Hepatocyte (in vitro differentiated cells): ENCODE measurements around the gene NPBWR2. TPM values are rescaled to one million over a fixed set of nuclear protein-coding genes. Genes with fewer than 3 reads are reported as not detected.

Experiments
- DNase-seq: peaks from one replicate; pipeline ENCODE4 v3.0.0-alpha.2; 2016; ENCODE audit warnings: low spot score
- H2AFZ ChIP-seq: fragments of 200-600 bp; sonication (generic); 2 replicates; pipeline ENCODE4 v1.6.0; 2016; ENCODE audit warnings: antibody characterized with exemption, mild to moderate bottlenecking
- H3K27ac ChIP-seq: fragments of 200-600 bp; sonication (generic); 2 replicates; pipeline ENCODE4 v1.5.1; 2016; ENCODE audit warnings: mild to moderate bottlenecking
- H3K27me3 ChIP-seq: fragments of 200-600 bp; sonication (generic); 2 replicates; pipeline ENCODE4 v1.6.1; 2016
- H3K36me3 ChIP-seq: fragments of 200-600 bp; sonication (generic); replicated peaks from 2 replicates; pipeline ENCODE4 v1.5.1; 2016; ENCODE audit warnings: low read depth; ENCODE audit not compliant: insufficient read depth
- H3K4me1 ChIP-seq: fragments of 200-600 bp; sonication (generic); 2 replicates; pipeline ENCODE4 v1.5.1; 2016; ENCODE audit warnings: mild to moderate bottlenecking, moderate library complexity; ENCODE audit not compliant: insufficient read depth
- H3K4me2 ChIP-seq: fragments of 200-600 bp; sonication (generic); 2 replicates; pipeline ENCODE4 v1.6.0; 2016
- H3K4me3 ChIP-seq: fragments of 200-600 bp; sonication (generic); 2 replicates; pipeline ENCODE4 v1.5.1; 2016; ENCODE audit warnings: mild to moderate bottlenecking
- H3K79me2 ChIP-seq: fragments of 200-600 bp; sonication (generic); 2 replicates; pipeline ENCODE4 v1.6.0; 2017; ENCODE audit warnings: mild to moderate bottlenecking
- H3K9me2 ChIP-seq: fragments of 200-600 bp; sonication (generic); replicated peaks from 2 replicates; pipeline ENCODE4 v1.6.0; 2017; ENCODE audit warnings: mild to moderate bottlenecking; ENCODE audit not compliant: insufficient read depth
- H3K9me3 ChIP-seq: fragments of 200-600 bp; sonication (generic); 2 replicates; pipeline ENCODE4 v1.5.1; 2016; ENCODE audit warnings: low read depth, mild to moderate bottlenecking
- H4K20me1 ChIP-seq: fragments of 200-600 bp; sonication (generic); 2 replicates; pipeline ENCODE4 v1.6.0; 2016; ENCODE audit warnings: mild to moderate bottlenecking; ENCODE audit not compliant: insufficient read depth, poor library complexity, severe bottlenecking
- CTCF ChIP-seq: fragments of 200-600 bp; sonication (generic); IDR thresholded peaks from 2 replicates; pipeline ENCODE4 v1.5.1; 2016; ENCODE audit warnings: antibody characterized with exemption, mild to moderate bottlenecking; ENCODE audit not compliant: poor library complexity
- EZH2 ChIP-seq: fragments of 200-600 bp; sonication (generic); IDR thresholded peaks from 2 replicates; pipeline ENCODE4 v1.6.1; 2016; ENCODE audit warnings: antibody characterized with exemption, mild to moderate bottlenecking, borderline replicate concordance
- EZH2phosphoT487 ChIP-seq: fragments of 200-600 bp; sonication (generic); IDR thresholded peaks from one replicate; pipeline ENCODE4 v1.6.1; 2018; ENCODE audit warnings: antibody characterized with exemption, mild to moderate bottlenecking, low read depth, moderate library complexity; ENCODE audit not compliant: unreplicated experiment, severe bottlenecking
- WGBS: methylation state at CpG from one replicate; pipeline ENCODE4 v1.1.6; 2016; ENCODE audit warnings: low lambda C conversion rate; ENCODE audit errors: missing lambda C conversion rate; 5-methylcytosine and 5-hydroxymethylcytosine counted together
- polyA plus RNA-seq: library from polyadenylated mRNA; unstranded; fragments of >200 nt; fragmentation: Nextera tagmentation; extraction: Ambion mirVana; gene quantifications from 2 replicates; pipeline ENCODE4 v1.2.1, GENCODE V29; 2016
- total RNA-seq: library from RNA; depleted of rRNA; stranded (reverse); fragments of >200 nt; gene quantifications from 2 replicates; pipeline ENCODE4 v1.2.3, GENCODE V29; 2014

The NPBWR2 gene
- total and polyA plus RNA-seq, 2 experiments from 2014 or later, result not detected

- Histone ChIP-seq H3K27ac (no peak overlapping the region), H3K4me1 (peaks cover 8% of the 10 kb centered on the region), H3K4me3 (no peak overlapping the region), H3K36me3 (no peaks in the 10 kb centered on the region), H2AFZ (no peak overlapping the region), H3K9me3 (no peaks in the 10 kb centered on the region), H3K27me3 (peaks cover 33% of the 10 kb centered on the region), H3K9me2 (no peaks in the 10 kb centered on the region), H3K4me2 (no peak overlapping the region), H3K79me2 (no peaks in the 10 kb centered on the region), H4K20me1 (no peaks in the 10 kb centered on the region)
- 99% methylated on average over 28 of the region's 28 CpGs for WGBS
- no peak for TF ChIP-seq EZH2
- TF ChIP-seq CTCF, result no peak
- TF ChIP-seq EZH2phosphoT487, result no peak
- DNase-seq, result no peak
Measured at GRCh38 chr20:64098471-64099013, 8.8 kb downstream of the NPBWR2 start.

- DNase-seq, result no peak
- Histone ChIP-seq H3K27ac (no peak overlapping the region), H3K9me2 (no peaks in the 10 kb centered on the region), H3K4me3 (no peak overlapping the region), H3K27me3 (peaks cover 15% of the 10 kb centered on the region), H2AFZ (no peak overlapping the region), H3K36me3 (no peaks in the 10 kb centered on the region), H3K9me3 (no peaks in the 10 kb centered on the region), H3K79me2 (no peaks in the 10 kb centered on the region), H3K4me1 (no peaks in the 10 kb centered on the region), H3K4me2 (no peak overlapping the region), H4K20me1 (no peaks in the 10 kb centered on the region)
- 91% methylated on average over 6 of the region's 6 CpGs for WGBS
- TF ChIP-seq CTCF (no peak), EZH2phosphoT487 (no peak), EZH2 (no peak)
Measured at GRCh38 chr20:64096535-64096934, 10.8 kb downstream of the NPBWR2 start.

GRCh38 chr20:64095927-64096326 lies 11.4 kb downstream of the NPBWR2 start:
- Histone ChIP-seq H3K4me3 (no peak overlapping the region), H3K4me2 (no peak overlapping the region), H3K27me3 (peaks cover 9% of the 10 kb centered on the region), H3K36me3 (no peaks in the 10 kb centered on the region), H3K9me3 (no peaks in the 10 kb centered on the region), H3K4me1 (no peaks in the 10 kb centered on the region), H4K20me1 (no peaks in the 10 kb centered on the region), H2AFZ (no peak overlapping the region), H3K79me2 (no peaks in the 10 kb centered on the region), H3K9me2 (no peaks in the 10 kb centered on the region), H3K27ac (no peak overlapping the region)
- 89% methylated on average over 11 of the region's 11 CpGs for WGBS
- TF ChIP-seq EZH2 (no peak), CTCF (no peak), EZH2phosphoT487 (no peak)
- DNase-seq, result no peak

GRCh38 chr20:64095455-64095854 lies 11.9 kb downstream of the NPBWR2 start:
- DNase-seq, result no peak
- Histone ChIP-seq H3K79me2 (no peaks in the 10 kb centered on the region), H3K4me3 (no peak overlapping the region), H3K36me3 (no peaks in the 10 kb centered on the region), H3K27me3 (peaks cover 4% of the 10 kb centered on the region), H2AFZ (no peak overlapping the region), H3K4me1 (no peaks in the 10 kb centered on the region), H4K20me1 (no peaks in the 10 kb centered on the region), H3K4me2 (no peak overlapping the region), H3K27ac (no peak overlapping the region), H3K9me3 (no peaks in the 10 kb centered on the region), H3K9me2 (no peaks in the 10 kb centered on the region)
- 81% methylated on average over 4 of the region's 4 CpGs for WGBS
- TF ChIP-seq EZH2phosphoT487, result no peak
- TF ChIP-seq EZH2, result no peak
- no peak for TF ChIP-seq CTCF
